NCI-H2171 (cell line): ENCODE data around the gene UCN3.
"Not testable (repeated sequence)": the region's sequence is repeated elsewhere in the genome, so short reads cannot be mapped to it uniquely, and the experiment has no call there.

Source experiments
- DNase-seq: peaks from one replicate; lab custom pipeline; 2025; lab: John Stamatoyannopoulos, UW

The UCN3 gene

DNA sequence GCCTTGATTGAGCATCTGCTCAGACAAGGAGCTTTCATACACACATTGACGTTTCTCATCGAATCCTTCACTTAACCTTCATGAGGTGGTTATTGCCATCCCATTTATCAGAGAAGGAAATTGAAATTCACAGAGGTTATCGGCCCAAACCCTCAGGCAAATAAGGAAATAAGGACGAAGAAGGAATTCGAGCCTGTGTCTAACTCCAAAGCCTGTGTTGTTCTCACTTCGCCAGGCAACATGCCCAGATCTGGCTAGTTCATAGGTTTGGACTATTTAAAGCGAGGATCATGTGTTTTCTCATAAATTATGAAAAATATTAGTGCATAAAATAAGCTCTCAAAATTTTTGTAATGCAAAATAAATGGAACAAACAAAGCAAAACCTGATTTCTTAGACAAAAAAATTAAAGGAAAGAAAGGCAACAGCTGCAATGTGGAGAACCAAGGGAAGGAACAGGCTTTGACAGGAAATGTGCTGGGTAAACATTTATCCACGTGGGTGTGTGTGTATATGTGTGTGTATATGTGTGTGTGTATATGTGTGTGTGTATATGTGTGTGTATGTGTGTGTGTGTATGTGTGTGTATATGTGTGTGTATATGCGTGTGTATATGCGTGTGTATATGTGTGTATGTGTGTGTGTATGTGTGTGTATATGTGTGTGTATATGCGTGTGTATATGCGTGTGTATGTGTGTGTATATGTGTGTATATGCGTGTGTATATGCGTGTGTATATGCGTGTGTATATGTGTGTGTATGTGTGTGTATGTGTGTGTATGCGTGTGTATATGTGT, 4.8 kb downstream of the UCN3 start:
- no peak for DNase-seq

DNA sequence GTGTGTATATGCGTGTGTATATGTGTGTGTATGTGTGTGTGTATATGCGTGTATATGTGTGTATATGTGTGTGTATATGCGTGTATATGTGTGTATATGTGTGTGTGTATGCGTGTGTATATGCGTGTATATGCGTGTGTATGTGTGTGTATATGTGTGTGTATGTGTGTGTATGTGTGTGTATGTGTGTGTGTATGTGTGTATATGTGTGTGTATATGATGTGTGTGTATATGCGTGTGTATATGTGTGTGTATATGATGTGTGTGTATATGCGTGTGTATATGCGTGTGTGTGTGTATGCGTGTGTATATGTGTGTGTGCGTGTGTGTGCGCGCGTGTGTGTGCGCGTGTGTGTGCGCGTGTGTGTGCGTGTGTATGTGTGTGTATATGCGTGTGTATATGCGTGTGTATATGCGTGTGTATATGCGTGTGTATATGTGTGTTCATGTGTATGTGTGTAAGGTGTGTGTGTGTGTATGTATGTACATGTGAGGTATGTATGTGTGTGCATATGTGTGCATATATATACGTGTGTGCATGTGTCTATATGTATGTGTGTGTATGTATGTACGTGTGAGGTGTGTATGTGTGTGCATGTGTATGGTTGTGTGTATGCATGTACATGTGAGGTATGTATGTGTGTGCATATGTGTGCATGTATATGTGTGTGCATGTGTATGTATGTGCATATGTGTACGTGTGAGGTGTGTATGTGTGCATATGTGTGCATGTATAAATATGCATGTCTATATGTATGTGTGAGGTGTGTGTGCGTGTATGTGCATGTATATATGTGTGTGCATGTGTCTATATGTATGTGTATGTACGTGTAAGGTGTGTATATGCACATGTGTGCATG, 6.0 kb downstream of the UCN3 start:
- DNase-seq: no peak

DNA sequence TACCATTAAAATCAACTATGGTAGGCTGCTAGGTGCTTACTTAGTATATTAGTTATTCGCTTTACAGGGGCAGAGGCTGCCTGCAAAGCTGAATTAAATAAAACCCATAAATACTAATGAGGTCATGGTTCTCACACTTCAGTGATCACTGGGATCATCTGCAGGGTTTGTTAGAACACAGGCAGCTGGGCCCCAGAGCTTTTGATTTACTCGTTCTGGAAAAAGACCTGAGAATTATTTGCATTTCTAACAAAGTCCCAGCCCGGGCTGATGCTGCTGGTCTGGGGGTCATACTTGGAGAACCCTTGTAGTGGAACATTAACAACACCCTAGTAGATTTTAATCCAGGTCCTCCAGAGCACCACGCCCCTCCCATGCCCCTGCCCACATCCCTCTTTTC, 8.5 kb downstream of the UCN3 start:
- DNase-seq: no peak

DNA sequence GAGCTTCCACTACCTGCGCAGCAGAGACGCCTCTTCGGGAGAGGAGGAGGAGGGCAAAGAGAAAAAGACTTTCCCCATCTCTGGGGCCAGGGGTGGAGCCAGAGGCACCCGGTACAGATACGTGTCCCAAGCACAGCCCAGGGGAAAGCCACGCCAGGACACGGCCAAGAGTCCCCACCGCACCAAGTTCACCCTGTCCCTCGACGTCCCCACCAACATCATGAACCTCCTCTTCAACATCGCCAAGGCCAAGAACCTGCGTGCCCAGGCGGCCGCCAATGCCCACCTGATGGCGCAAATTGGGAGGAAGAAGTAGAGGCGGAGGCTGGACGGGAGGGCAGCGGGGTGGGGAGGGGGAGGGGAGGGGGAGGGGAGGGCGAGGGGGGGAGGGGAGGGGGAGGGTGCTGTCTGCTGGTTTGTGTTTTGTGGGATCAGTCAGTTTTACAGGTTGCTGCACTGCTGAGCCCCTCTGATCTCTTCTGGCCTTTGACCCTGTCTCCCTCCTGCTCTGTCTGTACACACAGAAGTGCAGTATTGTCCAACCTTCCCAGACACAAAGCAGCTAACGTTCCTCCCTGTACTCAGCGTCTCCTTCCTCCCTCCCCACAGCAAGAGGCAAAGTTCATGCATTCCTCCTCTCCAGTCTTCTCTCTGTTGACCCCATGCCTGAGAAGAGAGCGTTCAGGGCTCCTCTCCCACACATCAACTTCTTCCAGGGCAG, 9.3 kb downstream of the UCN3 start:
- DNase-seq: no peak

DNA sequence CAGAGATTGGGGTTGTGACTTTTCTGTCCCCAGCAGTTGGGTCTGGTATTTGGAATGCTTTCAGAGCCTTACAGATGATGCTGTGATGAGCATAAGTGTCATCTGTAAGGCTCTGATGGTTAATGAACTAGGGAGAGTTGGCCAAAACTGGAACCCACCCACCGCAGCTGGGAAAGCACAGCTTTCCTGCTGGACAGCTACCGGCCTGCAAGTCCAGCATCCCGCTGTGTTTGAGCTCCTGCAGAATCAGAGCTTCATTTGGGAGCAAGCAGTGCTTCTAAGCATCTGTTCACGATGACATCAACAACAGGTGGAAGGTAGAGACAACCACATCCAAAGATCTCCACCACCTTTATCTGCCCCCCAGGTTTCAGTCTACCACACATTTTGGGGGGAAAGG, 11.7 kb downstream of the UCN3 start:
- no peak for DNase-seq

DNA sequence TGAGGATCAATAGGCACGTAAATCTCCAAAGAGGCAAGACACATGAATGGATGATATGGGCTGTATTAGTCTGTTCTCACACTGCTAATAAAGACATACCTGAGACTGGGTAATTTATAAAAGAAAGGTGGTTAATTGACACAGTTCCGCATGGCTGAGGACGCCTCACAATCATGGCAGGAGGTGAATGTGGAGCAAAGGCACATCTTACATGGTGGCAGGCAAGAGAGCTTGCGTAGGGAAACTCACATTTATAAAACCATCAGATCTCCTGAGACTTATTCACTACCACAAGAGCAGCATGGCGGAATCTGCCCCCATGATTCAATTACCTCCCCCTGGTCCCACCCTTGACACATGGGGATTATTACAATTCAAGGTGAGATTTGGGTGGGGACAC, 14.4 kb downstream of the UCN3 start:
- DNase-seq: not testable (repeated sequence)

DNA sequence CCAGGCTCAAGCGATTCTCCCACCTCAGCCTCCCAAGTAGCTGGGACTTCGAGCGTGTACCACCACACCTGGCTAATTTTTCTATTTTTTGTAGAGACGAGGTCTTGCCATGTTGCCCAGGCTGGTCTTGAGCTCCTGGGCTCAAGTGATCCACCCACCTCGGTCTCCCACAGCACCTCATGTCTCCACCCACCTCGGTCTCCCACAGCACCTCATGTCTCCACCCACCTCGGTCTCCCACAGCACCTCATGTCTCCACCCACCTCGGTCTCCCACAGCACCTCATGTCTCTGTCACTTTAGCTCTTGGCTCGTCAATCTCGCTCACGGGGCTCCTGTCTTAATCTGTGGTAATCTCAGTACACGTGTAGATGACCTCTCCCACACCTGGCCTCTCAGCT, 15.6 kb downstream of the UCN3 start:
- DNase-seq: not testable (repeated sequence)

DNA sequence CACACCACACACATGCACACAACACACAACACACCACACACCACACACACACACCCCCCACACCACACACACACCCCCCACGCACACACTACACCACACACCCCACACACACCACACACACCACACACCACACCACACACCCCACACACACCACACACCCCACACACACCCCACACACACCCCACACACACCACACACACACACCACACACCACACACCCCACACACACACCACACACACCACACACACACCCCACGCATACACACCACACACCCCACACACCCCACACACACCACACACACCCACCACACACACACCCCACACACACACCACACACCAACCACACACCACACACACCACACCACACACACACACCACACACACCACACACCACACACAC, 16.4 kb downstream of the UCN3 start:
- no peak for DNase-seq

DNA sequence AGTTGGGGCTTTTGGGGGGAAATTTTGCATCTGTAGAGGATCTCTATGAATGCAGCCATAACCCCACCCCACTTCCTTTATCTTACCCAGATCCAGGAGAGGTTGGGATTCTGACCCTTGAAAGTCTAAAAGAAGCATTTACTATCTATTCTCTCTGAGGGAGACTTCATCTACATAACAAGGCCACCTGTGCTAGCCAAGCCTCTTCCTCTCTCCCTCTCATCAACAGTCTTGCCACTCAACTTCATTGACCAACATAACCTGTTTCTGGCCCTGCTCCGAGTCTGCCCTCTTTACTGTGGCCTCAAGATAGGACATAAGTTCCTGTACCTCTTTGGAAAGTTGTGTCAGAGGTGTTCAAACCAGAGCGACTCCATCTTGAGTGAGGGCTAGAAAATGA, 20.5 kb downstream of the UCN3 start:
- no peak for DNase-seq

DNA sequence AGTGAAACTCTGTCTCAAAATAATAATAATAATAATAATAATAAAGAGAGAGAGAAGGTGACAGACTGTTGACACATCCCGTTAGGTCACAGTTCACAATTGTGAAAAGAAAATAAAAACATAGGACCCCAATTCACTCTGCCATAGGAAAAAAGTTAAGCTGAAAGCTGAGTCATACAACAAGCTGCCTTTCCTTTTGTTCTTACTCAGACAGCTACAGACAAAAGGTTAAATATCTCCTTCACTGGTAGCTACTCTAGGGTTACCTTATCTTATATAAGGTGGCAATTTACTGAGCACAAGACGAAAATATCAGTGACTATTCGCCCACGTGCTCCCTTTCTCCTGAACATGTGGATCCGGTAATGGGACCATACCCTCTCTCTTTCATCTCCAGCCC, 22.4 kb downstream of the UCN3 start:
- DNase-seq: no peak

DNA sequence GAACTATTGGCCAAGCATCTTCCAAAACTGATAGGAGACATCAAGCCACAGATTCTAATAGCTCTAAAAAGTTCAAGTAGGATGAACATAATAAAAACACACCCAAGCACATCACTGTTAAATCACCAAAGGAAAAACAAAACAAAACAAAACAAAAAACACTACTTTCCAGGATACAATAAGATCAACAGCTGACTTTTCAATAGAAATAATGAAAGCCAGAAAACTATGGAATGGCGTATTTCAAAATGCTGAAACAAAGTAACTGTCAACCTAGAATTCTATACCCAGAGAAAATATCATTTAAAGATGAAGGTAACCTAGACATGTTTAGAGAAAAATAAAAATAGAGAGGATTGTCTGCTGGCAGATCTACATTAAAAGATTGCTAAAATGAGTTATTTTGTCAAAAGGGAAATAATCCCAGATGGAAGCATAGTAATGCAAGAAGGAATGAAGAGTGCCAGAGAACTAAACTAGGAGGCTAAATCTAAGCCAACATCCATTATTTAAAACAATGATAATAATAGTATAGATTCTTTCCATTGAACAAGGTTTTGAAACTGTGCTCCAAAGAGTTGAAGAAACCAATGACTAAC, 25.9 kb downstream of the UCN3 start:
- no peak for DNase-seq

DNA sequence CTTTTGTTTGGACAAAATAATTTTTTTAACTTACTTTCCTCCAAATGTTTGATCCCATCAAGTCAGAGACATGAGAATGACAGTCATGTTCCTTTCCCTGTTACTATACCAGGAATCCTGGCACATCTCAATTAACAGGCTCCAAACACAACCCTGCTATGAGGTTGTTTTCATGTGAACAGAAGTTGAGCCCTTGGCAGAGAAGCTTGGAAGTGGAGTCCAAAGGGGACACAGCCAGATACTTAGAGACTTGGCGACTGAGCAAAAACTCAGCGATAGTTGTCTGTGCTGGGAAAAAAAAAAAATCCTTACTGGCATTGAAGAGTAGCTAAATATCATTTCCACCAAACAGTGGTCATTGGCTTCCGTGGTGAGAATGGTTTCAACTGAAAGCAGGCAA, 27.0 kb downstream of the UCN3 start:
- DNase-seq: no peak

DNA sequence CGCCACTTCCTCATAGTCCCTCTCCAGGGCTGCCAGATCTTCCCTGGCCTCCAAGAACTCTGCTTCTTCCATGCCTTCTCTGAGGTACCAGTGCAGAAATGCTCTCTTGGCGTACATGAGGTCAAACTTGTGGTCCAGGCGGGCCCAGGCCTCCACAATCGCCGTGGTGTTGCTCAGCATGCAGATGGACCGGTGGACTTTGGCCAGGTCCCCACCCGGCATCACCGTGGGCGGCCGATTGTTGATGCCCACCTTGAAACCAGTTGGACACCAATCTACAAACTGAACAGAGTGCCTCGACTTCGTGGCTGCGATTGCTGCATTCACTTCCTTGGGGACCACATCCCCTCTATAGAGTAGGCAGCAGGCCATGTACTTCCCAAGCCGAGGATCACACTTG, 28.8 kb downstream of the UCN3 start:
- no peak for DNase-seq

DNA sequence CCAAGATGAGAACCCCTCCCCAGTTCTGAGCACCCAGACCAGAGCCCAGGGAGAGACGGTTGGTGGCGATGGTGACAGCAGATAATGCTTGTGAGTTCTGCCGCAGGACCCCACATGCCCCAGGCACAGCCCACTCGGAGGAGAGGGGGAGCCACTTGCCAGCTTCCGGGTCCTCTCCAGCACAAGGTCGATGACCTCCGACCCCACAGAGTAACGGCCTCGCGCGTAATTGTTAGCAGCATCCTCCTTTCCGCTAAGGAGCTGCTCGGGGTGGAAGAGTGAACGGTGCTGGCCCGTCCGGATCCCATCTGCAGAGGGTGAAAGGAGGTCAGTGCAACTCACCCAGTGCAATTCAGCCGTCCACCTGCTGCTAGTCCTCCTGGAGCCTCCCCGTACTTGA, 30.4 kb downstream of the UCN3 start:
- no peak for DNase-seq

DNA sequence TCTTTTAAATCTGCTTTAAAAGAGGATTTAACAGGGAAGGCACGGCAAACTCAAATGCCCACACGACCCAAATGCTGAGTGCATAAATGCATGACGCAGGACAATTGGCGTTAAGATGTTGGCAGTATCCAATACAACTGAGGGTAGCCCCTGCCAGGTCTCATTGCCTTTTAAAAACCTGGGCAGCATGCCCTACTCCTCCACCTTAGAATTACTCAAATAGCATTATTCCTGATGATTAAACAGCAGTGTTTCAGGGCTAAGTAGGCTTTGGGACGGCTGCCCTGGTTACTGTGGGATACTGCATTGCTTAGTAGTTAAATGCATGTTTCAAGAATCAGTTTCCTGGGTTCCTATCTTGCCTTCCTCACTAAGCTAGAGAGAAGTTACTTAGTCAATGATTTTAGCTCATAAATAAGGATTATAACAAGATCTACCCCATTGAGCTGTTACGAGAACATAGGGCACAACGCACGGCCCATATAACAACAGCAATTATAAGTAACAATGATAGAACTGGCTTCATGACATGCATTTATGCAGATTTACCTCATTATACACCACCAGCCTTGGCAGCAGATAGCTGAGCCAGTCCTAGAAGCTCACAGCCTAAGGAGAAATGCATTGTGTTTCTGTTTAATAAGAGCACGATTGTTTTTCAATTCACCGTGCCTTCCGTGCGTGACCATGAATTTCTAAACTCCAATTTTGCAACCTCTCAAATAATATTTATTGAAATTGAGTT, 32.0 kb downstream of the UCN3 start:
- DNase-seq: no peak

DNA sequence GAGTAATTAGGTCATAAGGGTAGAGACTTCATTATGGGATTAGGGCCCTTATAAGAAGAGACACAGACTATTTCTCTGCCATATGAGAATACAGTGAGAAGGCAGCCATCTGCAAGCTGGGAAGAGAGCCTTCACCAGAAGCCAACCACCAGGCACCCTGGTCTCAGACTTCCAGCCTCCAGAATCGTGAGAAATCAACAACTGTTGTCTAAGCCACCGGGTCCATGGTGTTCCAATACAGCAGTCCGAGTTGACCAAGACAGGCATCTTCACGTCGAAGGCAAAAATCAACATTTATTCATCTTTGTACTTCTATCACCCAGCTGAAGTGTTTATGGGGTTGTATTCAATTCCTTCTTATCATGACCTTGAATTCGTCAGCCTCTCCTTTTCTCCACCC, 34.6 kb downstream of the UCN3 start:
- no peak for DNase-seq

DNA sequence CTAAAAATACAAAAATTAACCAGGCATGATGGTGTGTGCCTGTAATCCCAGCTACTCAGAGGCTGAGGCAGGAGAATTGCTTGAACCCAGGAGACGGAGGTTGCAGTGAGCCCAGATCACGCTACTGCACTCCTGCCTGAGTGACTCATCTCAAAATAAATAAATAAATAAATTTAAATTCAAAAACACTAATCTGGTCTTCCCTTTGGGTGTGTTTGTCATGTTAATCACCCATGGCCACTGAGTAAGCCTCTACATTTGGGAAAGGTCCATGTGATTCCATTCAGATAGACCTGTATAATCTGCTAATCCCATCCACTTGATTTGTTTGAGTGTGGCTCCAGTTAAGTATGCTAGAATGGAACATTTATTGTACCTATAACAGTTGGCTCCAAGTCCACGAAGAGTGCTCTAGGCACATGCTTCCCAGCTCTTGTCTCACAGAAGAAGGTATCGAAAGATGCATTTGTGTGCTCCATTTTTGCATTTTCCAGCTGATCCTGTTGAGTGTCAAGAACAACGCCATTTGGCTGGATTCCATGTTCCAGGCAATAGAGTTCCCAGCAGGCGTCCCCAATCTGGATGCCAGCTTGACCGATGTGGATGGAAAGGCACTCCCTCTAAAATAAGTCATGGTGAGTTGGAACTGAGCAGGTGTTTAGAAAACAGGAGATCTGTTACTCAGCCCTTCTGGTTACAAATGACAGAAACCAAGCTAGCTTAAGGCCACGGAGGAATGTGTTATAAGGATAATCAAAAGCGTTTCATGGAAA, 35.9 kb downstream of the UCN3 start:
- peak; percentile 19 for DNase-seq

DNA sequence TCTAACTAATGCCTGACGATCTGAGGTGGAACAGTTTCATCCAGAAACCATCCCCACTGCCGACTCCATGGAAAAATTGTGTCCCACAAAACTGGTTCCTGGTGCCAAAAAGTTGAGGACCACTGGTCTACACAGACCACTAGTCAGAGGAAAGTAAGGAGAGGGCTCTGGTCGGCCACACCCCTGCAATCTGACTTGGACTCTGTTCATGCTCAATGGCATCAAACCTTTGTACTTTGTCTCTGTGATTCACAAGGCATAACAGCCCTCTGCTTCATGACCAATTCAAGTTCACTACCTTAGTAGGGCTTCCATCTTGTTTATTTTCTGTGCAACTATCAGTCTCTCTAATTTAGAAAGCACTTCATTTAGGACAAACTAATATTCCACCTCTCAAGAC, 38.0 kb downstream of the UCN3 start:
- no peak for DNase-seq

DNA sequence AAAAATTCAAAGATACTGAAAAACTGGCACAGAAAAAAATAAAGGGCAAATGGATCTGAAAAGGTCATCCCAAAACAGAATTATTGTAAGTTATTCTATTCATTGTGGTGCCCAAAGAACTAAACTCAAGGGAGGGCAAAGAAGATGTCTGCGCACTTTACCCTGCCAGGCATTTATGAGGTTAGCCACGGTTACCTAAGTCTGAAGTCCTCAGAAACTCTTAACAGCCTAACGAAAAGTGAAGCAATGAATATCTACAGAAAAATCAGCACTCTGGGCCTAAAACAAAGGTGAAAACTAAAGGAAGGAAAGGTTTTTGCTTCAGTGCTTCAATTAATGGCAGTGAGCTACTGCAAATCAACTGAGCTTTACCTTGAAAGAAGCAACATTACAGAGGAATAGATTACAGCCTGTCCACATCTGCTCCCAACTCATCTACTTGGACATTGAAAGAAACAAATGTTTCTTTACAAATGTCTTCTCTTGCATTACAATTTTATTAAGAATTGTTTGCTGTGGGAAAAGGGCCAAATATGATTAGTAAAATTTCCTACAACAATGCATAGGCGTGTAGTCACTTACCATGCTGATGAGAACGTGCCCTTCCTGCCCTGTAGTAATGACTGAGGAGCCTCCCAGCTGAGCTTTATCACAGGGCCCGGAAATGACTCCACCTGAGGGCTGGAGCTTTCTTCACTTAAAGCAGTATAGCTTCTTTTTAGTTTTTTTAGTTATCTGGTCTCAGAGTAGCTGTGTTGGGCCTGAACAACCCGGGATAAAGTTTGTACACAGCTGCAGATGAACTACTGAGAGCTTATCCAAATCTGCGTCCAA, 39.7 kb downstream of the UCN3 start, which contains the start of gene TUBAL3:
TSS of gene TUBAL3 (minus strand) at position 621 of the 834 bp plus-strand sequence. CDS start at position 585, 36 bp downstream.
- no peak for DNase-seq

DNA sequence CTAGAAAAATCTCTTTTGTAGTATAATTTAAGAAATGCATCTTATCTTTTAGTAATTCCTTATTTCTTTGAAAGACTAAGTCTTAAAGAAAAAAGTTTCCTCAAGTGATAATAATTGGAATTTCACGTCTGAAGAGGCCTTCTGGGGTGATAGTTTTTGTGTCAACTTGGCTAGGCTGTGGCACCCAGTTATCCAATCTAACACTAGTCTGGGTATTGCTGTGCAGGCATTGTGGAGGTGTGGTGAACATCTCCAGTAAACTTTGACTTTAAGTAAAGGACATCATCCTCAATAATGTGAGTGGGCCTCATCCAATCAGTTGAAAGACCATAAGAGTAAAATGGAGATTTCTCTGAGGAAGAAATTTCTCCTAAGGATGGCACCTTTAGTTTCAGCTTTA, 42.2 kb downstream of the UCN3 start:
- DNase-seq: no peak
